SK-N-MC (cell line): ENCODE results near the gene ACSL3.

Experiments
- EZH2 ChIP-seq: fragments of 200-600 bp; sonication (generic); IDR thresholded peaks from one replicate; pipeline ENCODE4 v1.6.1; 2017; ENCODE audit warnings: antibody characterized with exemption
- FOXP2 ChIP-seq: optimal IDR thresholded peaks from 2 replicates; pipeline ENCODE3; 2011; ENCODE audit warnings: mild to moderate bottlenecking, moderate library complexity; ENCODE audit not compliant: insufficient read depth; ENCODE audit errors: extremely low read length, control extremely low read depth
- POLR2AphosphoS5 ChIP-seq: IDR thresholded peaks from 2 replicates; pipeline ENCODE4 v1.6.1; 2012; ENCODE audit warnings: mild to moderate bottlenecking, low read depth, low read length, borderline replicate concordance

DNA sequence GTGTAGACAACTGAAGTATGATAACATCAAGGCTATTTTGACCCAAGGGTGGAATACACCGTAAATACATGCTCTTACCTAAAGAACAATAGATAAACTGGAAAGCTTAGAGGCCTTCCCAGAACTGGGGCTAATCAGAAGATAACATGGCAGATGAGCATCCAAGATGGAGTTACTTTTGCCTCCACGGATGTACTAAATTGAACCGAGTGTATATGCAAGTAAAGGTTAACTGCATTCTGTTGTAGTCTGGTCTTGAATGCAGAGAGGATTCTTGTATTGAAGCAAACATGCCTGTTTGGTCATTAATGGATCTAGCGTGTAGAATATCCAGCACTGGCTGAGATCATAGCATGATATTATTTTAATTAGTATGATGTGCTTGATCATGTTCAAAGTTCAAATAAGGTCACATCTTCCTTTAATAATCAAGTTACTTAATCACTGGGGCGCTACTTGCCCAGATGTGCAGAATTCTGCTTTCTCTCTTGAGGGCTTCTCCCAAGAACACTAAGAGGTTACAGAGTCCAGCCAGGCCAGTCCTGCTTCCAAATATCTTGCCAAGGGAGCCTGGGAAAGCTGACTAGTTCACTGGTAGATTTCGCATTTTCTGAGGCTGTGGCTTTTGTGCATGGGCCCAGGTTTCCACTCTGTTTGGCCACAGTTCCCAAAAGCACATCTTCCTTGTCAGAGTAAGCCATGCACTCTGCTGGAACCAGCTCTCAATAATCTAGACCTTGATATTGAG is 37.5 kb upstream of the ACSL3 start:
- TF ChIP-seq POLR2AphosphoS5: no peak
- no peak for TF ChIP-seq FOXP2
- no peak for TF ChIP-seq EZH2
